ENCODE measurements around the gene PRH2. TPM values are rescaled to one million over a fixed set of nuclear protein-coding genes. Genes with fewer than 3 reads are reported as not detected.

The PRH2 gene
- total and polyA plus RNA-seq, 2 of the 8 experiments (the other 6 are each of a cell fraction or from before 2014, with no cell fraction given) = not detected

GRCh38 chr12:10936506-10936905, 7.5 kb downstream of the PRH2 start:
- H2BK12ac ChIP-seq (ENCODE audit: low read depth, low read length) = no peak overlapping the region
- H3K27me3 ChIP-seq (replicated peaks in 1 of 4; ENCODE audit: control insufficient read depth in 3 of 4, extremely low read depth in 1 of 4, insufficient read depth in 3 of 4, low read length in 3 of 4) = no peaks in the 10 kb centered on the region
- no peak overlapping the region for H3K14ac ChIP-seq (ENCODE audit: insufficient read length)
- no peak overlapping the region for H3K27ac ChIP-seq (ENCODE audit: low read depth, low read length)
- H2AK5ac ChIP-seq (ENCODE audit: low read depth, low read length) = no peak overlapping the region
- no peak overlapping the region for H3K4me3 ChIP-seq (ENCODE audit: extremely low read depth in 1 of 4, insufficient read depth in 2 of 4, low read depth in 3 of 4, low read length in 4 of 4)
- no peak overlapping the region for H3K4me2 ChIP-seq (ENCODE audit: insufficient read depth in 1 of 2, low read depth in 2 of 2, low read length in 2 of 2)
- H3K79me1 ChIP-seq (ENCODE audit: low read depth, low read length) = no peaks in the 10 kb centered on the region; the same call in 1 of the 2 replicates
- WGBS, 2 experiments (ENCODE audit: extremely low coverage in 1 of 2, insufficient coverage in 1 of 2, insufficient read length in 1 of 2, insufficient replicate concordance in 2 of 2, low coverage in 1 of 2, low lambda C conversion rate in 2 of 2, missing lambda C conversion rate in 1 of 2) = 94% methylated on average over 1 of the region's 1 CpG; no CpG with 5 or more reads in 1 of the 2 experiments
- H3K79me2 ChIP-seq (ENCODE audit: control insufficient read depth in 1 of 2, insufficient read depth in 2 of 2, low read length in 2 of 2) = no peaks in the 10 kb centered on the region
- no peak overlapping the region for H4K91ac ChIP-seq (replicated peaks; ENCODE audit: insufficient read length, low read length)
- no peaks in the 10 kb centered on the region for H3K23me2 ChIP-seq (ENCODE audit: low read depth, low read length)
- H3K18ac ChIP-seq (ENCODE audit: extremely low read depth, low read length) = no peak overlapping the region
- H3K9ac ChIP-seq (replicated peaks in 1 of 4; ENCODE audit: extremely low read depth in 1 of 4, low read depth in 3 of 4, low read length in 3 of 4) = no peak overlapping the region
- no peak overlapping the region for H3K4ac ChIP-seq (replicated peaks; ENCODE audit: insufficient read length, low read depth, low read length)
- H2BK15ac ChIP-seq (ENCODE audit: low read length) = no peak overlapping the region
- H4K20me1 ChIP-seq (replicated peaks in 1 of 2; ENCODE audit: control insufficient read depth in 1 of 2, insufficient read depth in 2 of 2, low read length in 2 of 2) = peaks cover 0 to 2% of the 10 kb centered on the region in 2 experiments
- no peak overlapping the region for H2BK20ac ChIP-seq (ENCODE audit: low read length)
- no peaks in the 10 kb centered on the region for H3K9me3 ChIP-seq (ENCODE audit: insufficient read depth in 2 of 2, low read depth in 1 of 2, low read length in 1 of 2)
- no peak overlapping the region for H2AFZ ChIP-seq (ENCODE audit: low read length)
- CTCF ChIA-PET (ENCODE audit: partially characterized antibody) = no interaction called here
- H3K23ac ChIP-seq (ENCODE audit: insufficient read length) = no peak overlapping the region
- no peak overlapping the region for H2BK120ac ChIP-seq (replicated peaks; ENCODE audit: low read depth, low read length)
- H3K36me3 ChIP-seq (ENCODE audit: control insufficient read depth in 2 of 4, insufficient read depth in 4 of 4, low read length in 3 of 4) = no peaks in the 10 kb centered on the region
- H4K5ac ChIP-seq (ENCODE audit: insufficient read length, low read depth, low read length) = no peak overlapping the region
- H3K4me1 ChIP-seq (replicated peaks in 1 of 4; ENCODE audit: control insufficient read depth in 3 of 4, insufficient read depth in 4 of 4, low read length in 3 of 4) = peaks cover 0 to 3% (median 0%) of the 10 kb centered on the region in 4 experiments; a peak in 1 of 7 replicates
- H2BK5ac ChIP-seq (ENCODE audit: low read depth, low read length) = no peak overlapping the region
- no peak for DNase-seq (ENCODE audit: low read depth in 1 of 2, low spot score in 2 of 2)
- H4K8ac ChIP-seq (ENCODE audit: extremely low read depth, insufficient read depth, low read length) = no peak overlapping the region
- no peak for FAIRE-seq
- H3K56ac ChIP-seq (replicated peaks; ENCODE audit: insufficient read length, low read depth, low read length) = no peak overlapping the region
- POLR2A ChIA-PET (ENCODE audit: partially characterized antibody) = no interaction called here
- TF ChIP-seq BRCA1 (IDR thresholded peaks at IDR 0.05; ENCODE audit: low read depth, low read length) (no peak), ASH2L (IDR thresholded peaks at IDR 0.05; ENCODE audit: low read length) (no peak), HDAC2 (IDR thresholded peaks at IDR 0.05; ENCODE audit: borderline replicate concordance in 1 of 2, low read depth in 2 of 2, low read length in 2 of 2) (no peak), SIX5 (IDR thresholded peaks at IDR 0.05; ENCODE audit: low read depth, low read length) (no peak), KDM1A (IDR thresholded peaks at IDR 0.05; ENCODE audit: borderline replicate concordance, low read length) (no peak), EGR1 (IDR thresholded peaks at IDR 0.05; ENCODE audit: borderline replicate concordance, low read depth, low read length) (no peak), CBX8 (IDR thresholded peaks at IDR 0.05; ENCODE audit: borderline replicate concordance, low read depth, low read length) (no peak), POLR2AphosphoS5 (IDR thresholded peaks at IDR 0.05; ENCODE audit: low read depth, low read length) (no peak), RFX5 (IDR thresholded peaks at IDR 0.05; ENCODE audit: borderline replicate concordance, low read depth, low read length) (no peak), RAD21 (IDR thresholded peaks at IDR 0.05 in 1 of 2, conservative IDR thresholded peaks at IDR 0.05 in 1 of 2; ENCODE audit: low read depth in 2 of 2, low read length in 2 of 2) (no peak), TCF12 (IDR thresholded peaks at IDR 0.05; ENCODE audit: low read depth, low read length) (no peak), USF2 (IDR thresholded peaks at IDR 0.05; ENCODE audit: low read length) (no peak), NANOG (IDR thresholded peaks at IDR 0.05; ENCODE audit: insufficient read depth, low read depth, low read length, poor library complexity, severe bottlenecking) (no peak)
